Lower lobe of right lung (tissue), 2 donors: Measurements from ENCODE around the gene ADCY3. TPM values are rescaled to one million over a fixed set of nuclear protein-coding genes. Genes with fewer than 3 reads are reported as not detected.

ENCODE experiments used
- ATAC-seq, 2 donors: fragments of 200-7000 bp; cut with Tn5 transposase; one replicate each; pipeline ENCODE4 v1.9.1; 2020 to 2022; ENCODE audit warnings: mild to moderate bottlenecking in 2 of 2, moderate library complexity in 2 of 2
- DNase-seq: peaks from one replicate; pipeline ENCODE4 v3.0.0-alpha.2; 2020
- H3K27ac ChIP-seq: fragments of 200-600 bp; one replicate; pipeline ENCODE4 v1.8.0; 2022
- H3K27me3 ChIP-seq: fragments of 200-600 bp; one replicate; pipeline ENCODE4 v1.8.0; 2022; ENCODE audit warnings: low read depth
- H3K36me3 ChIP-seq: fragments of 200-600 bp; one replicate; pipeline ENCODE4 v1.8.0; 2022; ENCODE audit warnings: mild to moderate bottlenecking
- H3K4me1 ChIP-seq: fragments of 200-600 bp; one replicate; pipeline ENCODE4 v1.8.0; 2022
- H3K4me3 ChIP-seq: fragments of 200-600 bp; one replicate; pipeline ENCODE4 v1.8.0; 2022; ENCODE audit warnings: mild to moderate bottlenecking
- H3K9me3 ChIP-seq: fragments of 200-600 bp; one replicate; pipeline ENCODE4 v1.8.0; 2022
- intact Hi-C: fragments of 100-400 bp; cut with DNase I; formaldehyde crosslinking; loops from one replicate; pipeline ENCODE4 v1.11.0; 2022
- total RNA-seq: library from RNA; stranded (reverse); fragmentation: NEBNext Ultra II Directional; extraction: Animal tissue kit (Norgen Biotek cat#: 25700); gene quantifications from one replicate; pipeline ENCODE4 v1.2.1, GENCODE V29; 2021
- TF ChIP-seq, protein P1 (sequence below): fragments of 200-600 bp; IDR thresholded peaks from one replicate; pipeline ENCODE4 v1.8.0; 2022; ENCODE audit warnings: antibody characterized with exemption, mild to moderate bottlenecking
- donor health status: DM: no; HTN: yes; CAD: no; lungs with severe emphysema.

Gene ADCY3
- total RNA-seq, 1 donor from 2014 or later, result 36.1 TPM

DNA sequence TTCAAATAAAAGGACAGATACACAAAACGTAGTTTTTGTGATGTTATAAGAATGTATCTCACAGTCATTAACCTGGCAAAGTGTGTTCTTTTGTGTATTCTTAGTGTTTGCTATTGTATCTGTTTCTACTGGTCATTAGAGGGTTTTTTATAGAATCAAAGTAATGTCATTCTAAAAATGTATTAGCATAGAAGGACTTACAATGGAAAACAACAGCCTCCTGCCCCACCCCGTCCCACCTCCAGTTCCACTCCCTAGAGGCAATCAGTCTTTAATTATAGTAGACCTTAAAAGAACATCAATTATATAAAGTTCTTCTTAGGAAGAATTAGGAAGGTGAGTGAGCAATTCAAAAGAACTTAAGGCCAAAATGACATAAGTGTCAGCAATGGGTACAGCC lies 37.9 kb upstream of the ADCY3 start:
- no peak for ATAC-seq
- H3K27ac ChIP-seq, result no peak overlapping the region
- H3K9me3 ChIP-seq, result peaks cover 11% of the 10 kb centered on the region
- H3K4me1 ChIP-seq, result no peaks in the 10 kb centered on the region
- H3K36me3 ChIP-seq, result peaks cover 78% of the 10 kb centered on the region
- no peak overlapping the region for H3K4me3 ChIP-seq
- H3K27me3 ChIP-seq, result no peaks in the 10 kb centered on the region
- DNase-seq, result no peak
- intact Hi-C loops, result no loop called here
- TF ChIP-seq, protein P1, sequence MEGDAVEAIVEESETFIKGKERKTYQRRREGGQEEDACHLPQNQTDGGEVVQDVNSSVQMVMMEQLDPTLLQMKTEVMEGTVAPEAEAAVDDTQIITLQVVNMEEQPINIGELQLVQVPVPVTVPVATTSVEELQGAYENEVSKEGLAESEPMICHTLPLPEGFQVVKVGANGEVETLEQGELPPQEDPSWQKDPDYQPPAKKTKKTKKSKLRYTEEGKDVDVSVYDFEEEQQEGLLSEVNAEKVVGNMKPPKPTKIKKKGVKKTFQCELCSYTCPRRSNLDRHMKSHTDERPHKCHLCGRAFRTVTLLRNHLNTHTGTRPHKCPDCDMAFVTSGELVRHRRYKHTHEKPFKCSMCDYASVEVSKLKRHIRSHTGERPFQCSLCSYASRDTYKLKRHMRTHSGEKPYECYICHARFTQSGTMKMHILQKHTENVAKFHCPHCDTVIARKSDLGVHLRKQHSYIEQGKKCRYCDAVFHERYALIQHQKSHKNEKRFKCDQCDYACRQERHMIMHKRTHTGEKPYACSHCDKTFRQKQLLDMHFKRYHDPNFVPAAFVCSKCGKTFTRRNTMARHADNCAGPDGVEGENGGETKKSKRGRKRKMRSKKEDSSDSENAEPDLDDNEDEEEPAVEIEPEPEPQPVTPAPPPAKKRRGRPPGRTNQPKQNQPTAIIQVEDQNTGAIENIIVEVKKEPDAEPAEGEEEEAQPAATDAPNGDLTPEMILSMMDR, result no peak

DNA sequence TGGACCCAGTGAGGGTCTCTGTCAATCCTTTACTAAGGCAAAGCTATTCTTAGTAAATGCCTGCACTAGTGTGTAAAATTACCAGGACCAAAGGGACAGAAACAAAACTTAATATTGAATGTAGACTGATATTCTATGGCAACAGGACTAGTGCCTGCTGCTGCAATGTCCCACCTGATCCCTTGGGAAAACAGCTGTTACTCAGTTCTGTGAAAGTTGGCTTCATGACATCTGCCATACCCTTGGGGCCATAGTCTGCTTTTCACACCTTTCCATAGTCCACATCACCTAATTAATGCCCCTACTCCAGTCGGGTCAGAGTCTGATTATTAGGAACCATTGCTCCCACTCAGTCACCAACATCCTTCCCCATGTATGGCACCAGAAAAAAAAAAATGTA lies 37.2 kb upstream of the ADCY3 start:
- no peak for DNase-seq
- no peak overlapping the region for H3K4me3 ChIP-seq
- H3K36me3 ChIP-seq, result peaks cover 78% of the 10 kb centered on the region
- no peaks in the 10 kb centered on the region for H3K4me1 ChIP-seq
- peaks cover 11% of the 10 kb centered on the region for H3K9me3 ChIP-seq
- no peaks in the 10 kb centered on the region for H3K27me3 ChIP-seq
- ATAC-seq, result no peak
- intact Hi-C loops, result no loop called here
- TF ChIP-seq, protein P1, result no peak
- H3K27ac ChIP-seq, result no peak overlapping the region

DNA sequence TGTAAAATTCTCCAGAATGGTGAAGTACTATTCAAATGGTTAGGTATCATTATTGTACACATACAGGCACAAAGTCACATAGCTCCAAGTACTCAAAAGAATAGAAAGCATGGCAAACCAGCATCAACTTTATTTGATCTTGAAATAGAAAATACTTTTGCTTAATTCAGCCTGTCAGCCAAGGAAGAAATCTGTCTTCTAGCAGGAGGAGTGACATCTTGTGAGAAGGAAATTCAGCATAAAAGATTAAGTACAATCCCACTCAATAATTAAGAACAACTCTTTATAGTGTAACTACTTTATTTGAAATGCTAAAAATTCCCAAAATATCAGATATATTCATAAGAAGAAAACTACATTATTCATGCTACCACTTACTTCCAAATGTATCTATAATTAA lies 35.9 kb upstream of the ADCY3 start:
- Histone ChIP-seq H3K27ac (no peak overlapping the region), H3K9me3 (peaks cover 11% of the 10 kb centered on the region), H3K4me1 (no peaks in the 10 kb centered on the region), H3K4me3 (no peak overlapping the region), H3K36me3 (peaks cover 84% of the 10 kb centered on the region), H3K27me3 (no peaks in the 10 kb centered on the region)
- no peak for DNase-seq
- TF ChIP-seq, protein P1, result no peak
- intact Hi-C loops, result no loop called here
- ATAC-seq, result no peak

DNA sequence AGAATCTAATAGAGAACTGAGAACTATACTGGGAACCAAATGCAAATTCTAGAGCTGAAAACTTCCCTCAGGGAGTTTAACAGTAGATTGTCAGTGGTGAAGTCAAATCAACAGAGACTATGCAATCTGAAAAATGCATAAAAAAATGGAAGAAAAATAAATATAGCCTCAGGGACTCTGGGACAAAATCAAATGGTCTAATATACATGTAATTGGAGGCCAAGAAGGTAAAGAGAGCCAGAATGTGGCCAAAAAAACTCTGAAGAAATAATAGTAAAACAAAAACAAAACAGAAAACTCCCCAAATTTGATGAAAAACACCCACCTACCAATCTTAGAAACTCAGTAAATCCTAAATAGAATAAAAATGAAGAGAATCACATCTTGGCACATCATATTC lies 35.2 kb upstream of the ADCY3 start:
- TF ChIP-seq, protein P1, result no peak
- Histone ChIP-seq H3K36me3 (peaks cover 90% of the 10 kb centered on the region), H3K9me3 (peaks cover 11% of the 10 kb centered on the region), H3K27me3 (no peaks in the 10 kb centered on the region), H3K27ac (no peak overlapping the region), H3K4me3 (no peak overlapping the region), H3K4me1 (no peaks in the 10 kb centered on the region)
- ATAC-seq (no peak), DNase-seq (no peak)
- intact Hi-C loops, result no loop called here

GRCh38 chr2:24950102-24950501 lies 30.1 kb upstream of the ADCY3 start:
- intact Hi-C loops, result no loop called here
- TF ChIP-seq, protein P1, result no peak
- H3K9me3 ChIP-seq, result peaks cover 5% of the 10 kb centered on the region
- no peak overlapping the region for H3K4me3 ChIP-seq
- DNase-seq (no peak), ATAC-seq (no peak)
- H3K27me3 ChIP-seq, result no peaks in the 10 kb centered on the region
- H3K4me1 ChIP-seq, result no peaks in the 10 kb centered on the region
- no peak overlapping the region for H3K27ac ChIP-seq
- peaks cover 89% of the 10 kb centered on the region for H3K36me3 ChIP-seq

DNA sequence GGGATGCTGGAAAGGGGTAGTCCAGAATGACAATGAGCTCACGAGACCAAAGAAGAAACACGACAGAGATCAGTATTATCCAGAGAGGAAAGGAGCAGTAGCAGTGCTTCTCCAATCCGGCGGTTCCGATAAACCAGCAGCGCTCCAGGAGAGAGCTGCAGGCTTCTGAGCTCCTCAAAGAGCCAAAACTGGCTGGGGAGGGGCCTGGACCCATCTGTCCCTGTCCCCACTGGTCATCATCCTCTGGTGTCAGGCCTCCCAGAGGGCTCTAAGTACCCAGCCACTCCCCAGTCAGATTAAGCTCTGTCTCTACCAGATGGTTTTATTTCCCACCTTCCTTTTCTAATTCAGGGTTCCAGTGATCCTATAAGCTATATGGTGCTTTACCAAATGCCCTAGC lies 28.5 kb upstream of the ADCY3 start:
- Histone ChIP-seq H3K27ac (no peak overlapping the region), H3K27me3 (no peaks in the 10 kb centered on the region), H3K4me3 (no peak overlapping the region), H3K9me3 (no peaks in the 10 kb centered on the region), H3K36me3 (peaks cover 77% of the 10 kb centered on the region), H3K4me1 (no peaks in the 10 kb centered on the region)
- no peak for DNase-seq
- TF ChIP-seq, protein P1, result no peak
- intact Hi-C loops, result no loop called here
- ATAC-seq, result no peak
